PC-3 (cell line): ENCODE data around the gene TXNDC17. TPM values are rescaled to one million over a fixed set of nuclear protein-coding genes. Genes with fewer than 3 reads are reported as not detected.

ENCODE experiments used
- ATAC-seq: fragments of 200-7000 bp; cut with Tn5 transposase; 2 replicates; pipeline ENCODE4 v1.9.1; 2020; ENCODE audit warnings: mild to moderate bottlenecking, moderate library complexity
- BruUV-seq: library from RNA; stranded (reverse); fragments of 400-500 nt; replicated peaks from 2 replicates; lab custom pipeline; 2021; lab: Mats Ljungman, UMichigan
- CTCF ChIA-PET: fragments of 300-600 bp; sonication (Branson Sonifier 250); formaldehyde crosslinking; loops from one replicate; lab custom pipeline; 2022; ENCODE audit warnings: antibody characterized with exemption; lab: Charles Lee
- POLR2A ChIA-PET: fragments of 300-600 bp; sonication (Branson Sonifier 250); formaldehyde crosslinking; loops from one replicate; lab custom pipeline; 2022; ENCODE audit warnings: antibody characterized with exemption; ENCODE audit not compliant: unreplicated experiment; lab: Charles Lee
- DNase-seq: peaks from one replicate; pipeline ENCODE4 v3.0.0-alpha.2; 2015
- H2AFZ ChIP-seq: fragments of 300-600 bp; sonication (generic); 2 replicates; pipeline ENCODE4 v1.6.0; 2016; ENCODE audit warnings: antibody characterized with exemption, low read length
- H3F3A ChIP-seq: fragments of 300-600 bp; sonication (generic); one replicate; pipeline ENCODE4 v1.6.0; 2017; ENCODE audit warnings: antibody characterized with exemption, low read length, control low read depth, mild to moderate bottlenecking; ENCODE audit not compliant: unreplicated experiment
- H3K27ac ChIP-seq: fragments of 300-600 bp; sonication (generic); 2 replicates; pipeline ENCODE4 v1.5.1; 2016; ENCODE audit warnings: mild to moderate bottlenecking, low read length
- H3K27me3 ChIP-seq: fragments of 300-600 bp; sonication (generic); 2 replicates; pipeline ENCODE4 v1.6.1; 2016; ENCODE audit warnings: low read length, mixed read lengths
- H3K36me3 ChIP-seq: fragments of 300-600 bp; sonication (generic); 2 replicates; pipeline ENCODE4 v1.6.1; 2016; ENCODE audit warnings: low read depth, mixed run types, low read length, mixed read lengths
- H3K4me1 ChIP-seq: fragments of 300-600 bp; sonication (generic); 2 replicates; pipeline ENCODE4 v1.5.1; 2016; ENCODE audit warnings: low read length; ENCODE audit not compliant: insufficient read depth
- H3K4me2 ChIP-seq: fragments of 300-600 bp; sonication (generic); 2 replicates; pipeline ENCODE4 v1.6.0; 2016; ENCODE audit warnings: low read length
- H3K4me3 ChIP-seq: fragments of 300-600 bp; sonication (generic); 2 replicates; pipeline ENCODE4 v1.5.1; 2016; ENCODE audit warnings: mild to moderate bottlenecking, low read length, mixed read lengths
- H3K79me2 ChIP-seq: fragments of 300-600 bp; sonication (generic); 2 replicates; pipeline ENCODE4 v1.6.1; 2017; ENCODE audit warnings: low read length, mixed read lengths
- H3K9ac ChIP-seq: fragments of 300-600 bp; sonication (generic); 2 replicates; pipeline ENCODE4 v1.6.0; 2016; ENCODE audit warnings: mild to moderate bottlenecking, low read length
- H3K9me2 ChIP-seq: fragments of 300-600 bp; sonication (generic); replicated peaks from 2 replicates; pipeline ENCODE4 v1.6.1; 2016; ENCODE audit warnings: mixed run types, low read length, mixed read lengths
- H3K9me3 ChIP-seq: fragments of 300-600 bp; sonication (generic); 2 replicates; pipeline ENCODE4 v1.6.1; 2016; ENCODE audit warnings: low read length, mixed read lengths
- H4K20me1 ChIP-seq: fragments of 300-600 bp; sonication (generic); 2 replicates; pipeline ENCODE4 v1.6.1; 2016; ENCODE audit warnings: low read length, mixed read lengths
- CTCF ChIP-seq: fragments of 300-600 bp; sonication (generic); conservative IDR thresholded peaks from 2 replicates; pipeline ENCODE4 v1.5.1; 2017; ENCODE audit warnings: antibody characterized with exemption, low read depth, mild to moderate bottlenecking, low read length
- EZH2 ChIP-seq: fragments of 300-600 bp; sonication (generic); IDR thresholded peaks from one replicate; pipeline ENCODE4 v1.6.1; 2017; ENCODE audit warnings: antibody characterized with exemption, mild to moderate bottlenecking, low read length; ENCODE audit not compliant: unreplicated experiment
- EZH2phosphoT487 ChIP-seq: fragments of 300-600 bp; sonication (generic); IDR thresholded peaks from 2 replicates; pipeline ENCODE4 v1.6.1; 2018; ENCODE audit warnings: mild to moderate bottlenecking, antibody characterized with exemption, low read length, borderline replicate concordance
- intact Hi-C: fragments of 100-400 bp; cut with micrococcal nuclease; formaldehyde crosslinking; loops from 2 replicates; pipeline ENCODE4 v1.9.0; 2023
- total RNA-seq: library from RNA; depleted of rRNA; stranded (reverse); fragments of >200 nt; gene quantifications from 2 replicates; pipeline ENCODE4 v1.2.3, GENCODE V29; 2014

The TXNDC17 gene
- total RNA-seq, 1 experiment from 2014 or later = 248 TPM

- BruUV-seq = no TSS peak
- DNase-seq = peak; percentile 84
- Histone ChIP-seq H2AFZ (no peak overlapping the region), H3K9me2 (no peaks in the 10 kb centered on the region), H3K36me3 (no peaks in the 10 kb centered on the region), H3K27me3 (no peaks in the 10 kb centered on the region), H3K27ac (no peak overlapping the region), H3F3A (no peaks in the 10 kb centered on the region), H3K79me2 (no peaks in the 10 kb centered on the region), H3K4me2 (no peak overlapping the region), H3K9me3 (no peaks in the 10 kb centered on the region), H4K20me1 (no peaks in the 10 kb centered on the region), H3K4me3 (no peak overlapping the region), H3K9ac (no peak overlapping the region), H3K4me1 (peaks cover 25% of the 10 kb centered on the region)
- intact Hi-C loops = loop anchor here (1.0 to 5.0 kb wide), 3 partner anchors 55 to 356 kb away; partner anchors contain the start of gene BCL6B
- TF ChIP-seq EZH2phosphoT487 = no peak
- TF ChIP-seq CTCF = peak; percentile 90
- ChIA-PET POLR2A (no interaction called here), CTCF (interaction anchor here (0.6 kb wide), 2 partner anchors 33 to 178 kb away, joined by 3 read pairs; no protein-coding TSS in a partner anchor)
- peak; percentile 71 for ATAC-seq
Observed at GRCh38 chr17:6666077-6666521, 25.2 kb downstream of the TXNDC17 start.

- H3K27ac ChIP-seq = no peak overlapping the region
- TF ChIP-seq EZH2phosphoT487 (no peak), CTCF (no peak), EZH2 (no peak)
- intact Hi-C loops = loop anchor here (1.0 to 5.0 kb wide), 3 partner anchors 55 to 356 kb away; partner anchors contain the start of gene BCL6B
- DNase-seq (no peak), ATAC-seq (no peak)
- H3K9me3 ChIP-seq = no peaks in the 10 kb centered on the region
- no peaks in the 10 kb centered on the region for H3F3A ChIP-seq
- no peak overlapping the region for H3K9ac ChIP-seq
- H4K20me1 ChIP-seq = no peaks in the 10 kb centered on the region
- CTCF ChIA-PET = interaction anchor here (0.6 kb wide), 2 partner anchors 33 to 177 kb away, joined by 3 read pairs; no protein-coding TSS in a partner anchor
- no peaks in the 10 kb centered on the region for H3K79me2 ChIP-seq
- no peaks in the 10 kb centered on the region for H3K9me2 ChIP-seq
- H2AFZ ChIP-seq = no peak overlapping the region
- H3K27me3 ChIP-seq = no peaks in the 10 kb centered on the region
- no TSS peak for BruUV-seq
- no peaks in the 10 kb centered on the region for H3K36me3 ChIP-seq
- H3K4me2 ChIP-seq = no peak overlapping the region
- POLR2A ChIA-PET = no interaction called here
- H3K4me1 ChIP-seq = peaks cover 30% of the 10 kb centered on the region
- no peak overlapping the region for H3K4me3 ChIP-seq
Observed at GRCh38 chr17:6666557-6666956, 25.7 kb downstream of the TXNDC17 start.

GRCh38 chr17:6667516-6667915 lies 26.7 kb downstream of the TXNDC17 start:
- H3K4me1 ChIP-seq = peaks cover 31% of the 10 kb centered on the region
- DNase-seq = no peak
- no peaks in the 10 kb centered on the region for H4K20me1 ChIP-seq
- no peak for ATAC-seq
- H3K9me2 ChIP-seq = no peaks in the 10 kb centered on the region
- H2AFZ ChIP-seq = no peak overlapping the region
- H3K79me2 ChIP-seq = no peaks in the 10 kb centered on the region
- H3K4me2 ChIP-seq = no peak overlapping the region
- no peaks in the 10 kb centered on the region for H3K27me3 ChIP-seq
- H3K9ac ChIP-seq = no peak overlapping the region
- ChIA-PET CTCF (interaction anchor here (0.7 kb wide), 2 partner anchors 199 to 201 kb away, joined by 3 to 4 read pairs; no protein-coding TSS in a partner anchor), POLR2A (no interaction called here)
- H3K4me3 ChIP-seq = no peak overlapping the region
- H3K9me3 ChIP-seq = no peaks in the 10 kb centered on the region
- intact Hi-C loops = loop anchor here (5.0 kb wide), 1 partner anchor 355 kb away; the partner anchor contains the start of gene BCL6B
- H3K27ac ChIP-seq = no peak overlapping the region
- H3K36me3 ChIP-seq = no peaks in the 10 kb centered on the region
- no peak for TF ChIP-seq CTCF
- no peak for TF ChIP-seq EZH2
- no peak for TF ChIP-seq EZH2phosphoT487
- H3F3A ChIP-seq = no peaks in the 10 kb centered on the region
- BruUV-seq = no TSS peak
